Activated T-cell treated with anti-CD3 and anti-CD28 coated beads, Interleukin-2, amount 50 U/mL, for 72 hours (primary cell): ENCODE data around the gene GPR25. TPM values are rescaled to one million over a fixed set of nuclear protein-coding genes. Genes with fewer than 3 reads are reported as not detected.
A peak's percentile ranks its signal among the peaks of the same experiment; 100 is the strongest.

Experiments
- ATAC-seq, 2 donors: fragments of 150-1000 bp; cut with Tn5 transposase; replicated peaks in 1 of 2; 2 replicates each; pipeline ENCODE4 v1.10.0; 2021; ENCODE audit warnings: moderate library complexity in 2 of 2, mild to moderate bottlenecking in 1 of 2
- DNase-seq, 2 donors: peaks; one replicate each; pipeline ENCODE4 v3.0.0; 2021 to 2022; ENCODE audit warnings: mixed read lengths in 1 of 2
- H3K27ac Mint-ChIP-seq: one replicate; pipeline ENCODE4 v1.8.0; 2022; ENCODE audit warnings: mild to moderate bottlenecking, moderate library complexity, mixed read lengths
- H3K27me3 Mint-ChIP-seq: one replicate; pipeline ENCODE4 v1.8.0; 2022; ENCODE audit warnings: low read depth, mixed read lengths
- H3K36me3 Mint-ChIP-seq, 2 donors: one replicate each; pipeline ENCODE4 v1.8.0; 2022; ENCODE audit warnings: mixed read lengths in 2 of 2, mild to moderate bottlenecking in 1 of 2; ENCODE audit not compliant: insufficient read depth in 2 of 2
- H3K4me1 Mint-ChIP-seq: one replicate; pipeline ENCODE4 v1.8.0; 2022; ENCODE audit warnings: low read depth, mixed read lengths
- H3K4me3 Mint-ChIP-seq, 2 donors: one replicate each; pipeline ENCODE4 v1.8.0; 2022; ENCODE audit warnings: mild to moderate bottlenecking in 2 of 2, mixed read lengths in 2 of 2, moderate library complexity in 2 of 2
- H3K9me3 Mint-ChIP-seq, 2 donors: one replicate each; pipeline ENCODE4 v1.8.0; 2022; ENCODE audit warnings: mixed read lengths in 2 of 2
- total RNA-seq, 2 donors: library from RNA; stranded (reverse); gene quantifications; one replicate each; pipeline ENCODE4 v1.2.3, GENCODE V29; 2022

The GPR25 gene
- total RNA-seq, 2 donors from 2014 or later, result not detected

- peak; percentile 33 to 35 for ATAC-seq
- H3K27me3 Mint-ChIP-seq, result peaks cover 21% of the 10 kb centered on the region
- peak overlapping the region; percentile 19 for H3K27ac Mint-ChIP-seq
- no peaks in the 10 kb centered on the region for H3K9me3 Mint-ChIP-seq
- DNase-seq, result no peak
- H3K36me3 Mint-ChIP-seq, result no peaks in the 10 kb centered on the region
- H3K4me1 Mint-ChIP-seq, result peaks cover 27% of the 10 kb centered on the region
- peak overlapping the region in 1 of 2 donors; percentile 27 for H3K4me3 Mint-ChIP-seq
Observed at GRCh38 chr1:200861937-200862647, 10.7 kb upstream of the GPR25 start.

- Mint-ChIP-seq H3K27me3 (peaks cover 28% of the 10 kb centered on the region), H3K9me3 (no peaks in the 10 kb centered on the region), H3K4me3 (no peak overlapping the region), H3K36me3 (no peaks in the 10 kb centered on the region), H3K4me1 (peaks cover 34% of the 10 kb centered on the region), H3K27ac (no peak overlapping the region)
- DNase-seq (no peak), ATAC-seq (peak in 1 of 2 donors; percentile 21)
Observed at GRCh38 chr1:200862713-200863415, 9.9 kb upstream of the GPR25 start.

- Mint-ChIP-seq H3K9me3 (no peaks in the 10 kb centered on the region), H3K36me3 (no peaks in the 10 kb centered on the region), H3K4me3 (no peak overlapping the region), H3K4me1 (peaks cover 44% of the 10 kb centered on the region), H3K27ac (no peak overlapping the region), H3K27me3 (peaks cover 40% of the 10 kb centered on the region)
- DNase-seq (no peak), ATAC-seq (no peak)
Observed at GRCh38 chr1:200866116-200866515, 6.7 kb upstream of the GPR25 start.

GRCh38 chr1:200866521-200866920, 6.3 kb upstream of the GPR25 start:
- no peaks in the 10 kb centered on the region for H3K36me3 Mint-ChIP-seq
- DNase-seq (peak; percentile 62 to 67), ATAC-seq (peak; percentile 84 to 86)
- H3K27ac Mint-ChIP-seq, result no peak overlapping the region
- H3K4me1 Mint-ChIP-seq, result peaks cover 44% of the 10 kb centered on the region
- H3K4me3 Mint-ChIP-seq, result no peak overlapping the region
- H3K27me3 Mint-ChIP-seq, result peaks cover 44% of the 10 kb centered on the region
- no peaks in the 10 kb centered on the region for H3K9me3 Mint-ChIP-seq

GRCh38 chr1:200867018-200867811, 5.6 kb upstream of the GPR25 start:
- Mint-ChIP-seq H3K4me3 (peak overlapping the region in 1 of 2 donors; percentile 61), H3K4me1 (peaks cover 40% of the 10 kb centered on the region), H3K36me3 (no peaks in the 10 kb centered on the region), H3K27ac (no peak overlapping the region), H3K9me3 (no peaks in the 10 kb centered on the region), H3K27me3 (peaks cover 51% of the 10 kb centered on the region)
- no peak for DNase-seq
- ATAC-seq, result peak in 1 of 2 donors; percentile 17

DNA sequence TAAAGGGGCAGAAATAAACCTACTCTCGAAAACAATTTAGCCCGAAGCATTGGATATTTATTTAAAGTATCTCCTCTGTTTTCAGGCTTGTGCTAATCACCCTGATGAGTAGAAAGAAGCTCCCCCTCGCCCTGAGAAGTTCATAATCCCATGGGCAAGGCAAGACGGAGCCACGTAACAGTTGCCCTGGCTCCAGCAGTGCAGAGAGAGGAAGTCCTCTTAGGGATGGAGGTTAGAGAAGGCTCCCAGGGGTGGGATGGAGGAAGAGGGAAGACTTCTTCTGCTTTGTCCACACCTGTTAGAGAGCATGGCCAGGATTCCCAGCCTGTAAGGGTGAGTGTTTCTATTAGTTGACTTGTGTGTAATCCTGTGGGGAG, 3.4 kb upstream of the GPR25 start:
- Mint-ChIP-seq H3K27me3 (peaks cover 57% of the 10 kb centered on the region), H3K27ac (no peak overlapping the region), H3K4me3 (no peak overlapping the region), H3K9me3 (no peaks in the 10 kb centered on the region), H3K36me3 (no peaks in the 10 kb centered on the region), H3K4me1 (peaks cover 37% of the 10 kb centered on the region)
- no peak for ATAC-seq
- no peak for DNase-seq

GRCh38 chr1:200869753-200870391, 2.9 kb upstream of the GPR25 start:
- DNase-seq, result peak; percentile 57 to 58
- peaks cover 41% of the 10 kb centered on the region for H3K4me1 Mint-ChIP-seq
- peak; percentile 73 to 78 for ATAC-seq
- H3K27ac Mint-ChIP-seq, result no peak overlapping the region
- no peaks in the 10 kb centered on the region for H3K9me3 Mint-ChIP-seq
- peaks cover 60% of the 10 kb centered on the region for H3K27me3 Mint-ChIP-seq
- H3K4me3 Mint-ChIP-seq, result peak overlapping the region in 1 of 2 donors; percentile 8
- H3K36me3 Mint-ChIP-seq, result no peaks in the 10 kb centered on the region

GRCh38 chr1:200873116-200873670, 412 bp downstream of the GPR25 start:
- peaks cover 40% of the 10 kb centered on the region for H3K4me1 Mint-ChIP-seq
- no peak overlapping the region for H3K27ac Mint-ChIP-seq
- peaks cover 75% of the 10 kb centered on the region for H3K27me3 Mint-ChIP-seq
- ATAC-seq, result no peak
- no peak for DNase-seq
- H3K36me3 Mint-ChIP-seq, result no peaks in the 10 kb centered on the region
- H3K4me3 Mint-ChIP-seq, result no peak overlapping the region
- no peaks in the 10 kb centered on the region for H3K9me3 Mint-ChIP-seq

DNA sequence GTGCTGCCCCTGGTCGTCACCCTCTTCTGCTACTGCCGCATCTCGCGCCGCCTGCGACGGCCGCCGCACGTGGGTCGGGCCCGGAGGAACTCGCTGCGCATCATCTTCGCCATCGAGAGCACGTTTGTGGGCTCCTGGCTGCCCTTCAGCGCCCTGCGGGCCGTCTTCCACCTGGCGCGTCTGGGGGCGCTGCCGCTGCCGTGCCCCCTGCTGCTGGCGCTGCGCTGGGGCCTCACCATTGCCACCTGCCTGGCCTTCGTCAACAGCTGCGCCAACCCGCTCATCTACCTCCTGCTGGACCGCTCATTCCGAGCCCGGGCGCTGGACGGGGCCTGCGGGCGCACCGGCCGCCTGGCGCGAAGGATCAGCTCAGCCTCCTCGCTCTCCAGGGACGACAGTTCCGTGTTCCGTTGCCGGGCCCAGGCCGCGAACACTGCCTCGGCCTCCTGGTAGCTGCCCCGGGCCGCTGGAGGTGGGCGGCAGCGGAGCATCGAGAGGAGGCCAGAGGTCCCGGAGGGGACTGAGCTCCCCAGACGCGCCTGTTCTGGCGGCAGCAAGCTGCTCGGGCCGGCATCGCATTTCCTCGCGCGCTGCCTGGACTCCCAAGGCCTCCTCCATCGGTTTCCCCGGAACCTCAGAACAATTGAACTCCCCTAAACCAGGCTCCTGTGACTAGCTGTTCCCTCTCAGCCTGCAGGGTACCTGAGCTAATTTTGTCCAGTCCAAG, 1.1 kb downstream of the GPR25 start:
- peak overlapping the region; percentile 7 to 39 for H3K4me3 Mint-ChIP-seq
- peaks cover 75% of the 10 kb centered on the region for H3K27me3 Mint-ChIP-seq
- ATAC-seq, result no peak
- H3K4me1 Mint-ChIP-seq, result peaks cover 47% of the 10 kb centered on the region
- no peaks in the 10 kb centered on the region for H3K9me3 Mint-ChIP-seq
- DNase-seq, result no peak
- H3K36me3 Mint-ChIP-seq, result no peaks in the 10 kb centered on the region
- no peak overlapping the region for H3K27ac Mint-ChIP-seq

DNA sequence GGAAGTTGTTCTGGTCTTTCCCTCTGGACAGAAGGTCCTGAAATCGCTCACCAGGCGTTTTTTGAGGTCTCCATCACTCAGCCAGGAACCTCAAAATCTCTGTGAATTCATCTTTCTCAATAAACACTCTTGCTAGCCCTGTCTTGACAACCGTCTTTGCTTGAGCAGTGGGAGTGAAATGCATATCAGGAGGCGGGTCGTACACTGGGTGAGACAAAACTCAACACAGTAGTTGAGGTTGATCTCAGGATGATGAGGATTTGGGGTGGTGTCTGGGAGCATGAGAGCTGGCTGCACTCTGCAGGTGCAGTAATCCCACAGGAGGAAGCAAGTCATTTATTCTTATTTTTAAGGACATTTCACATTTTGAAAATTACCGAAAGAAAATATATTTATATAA, 1.9 kb downstream of the GPR25 start:
- peaks cover 69% of the 10 kb centered on the region for H3K27me3 Mint-ChIP-seq
- ATAC-seq, result no peak
- no peak overlapping the region for H3K27ac Mint-ChIP-seq
- no peaks in the 10 kb centered on the region for H3K9me3 Mint-ChIP-seq
- H3K36me3 Mint-ChIP-seq, result no peaks in the 10 kb centered on the region
- H3K4me3 Mint-ChIP-seq, result peak overlapping the region in 1 of 2 donors; percentile 16
- H3K4me1 Mint-ChIP-seq, result peaks cover 46% of the 10 kb centered on the region
- DNase-seq, result no peak

DNA sequence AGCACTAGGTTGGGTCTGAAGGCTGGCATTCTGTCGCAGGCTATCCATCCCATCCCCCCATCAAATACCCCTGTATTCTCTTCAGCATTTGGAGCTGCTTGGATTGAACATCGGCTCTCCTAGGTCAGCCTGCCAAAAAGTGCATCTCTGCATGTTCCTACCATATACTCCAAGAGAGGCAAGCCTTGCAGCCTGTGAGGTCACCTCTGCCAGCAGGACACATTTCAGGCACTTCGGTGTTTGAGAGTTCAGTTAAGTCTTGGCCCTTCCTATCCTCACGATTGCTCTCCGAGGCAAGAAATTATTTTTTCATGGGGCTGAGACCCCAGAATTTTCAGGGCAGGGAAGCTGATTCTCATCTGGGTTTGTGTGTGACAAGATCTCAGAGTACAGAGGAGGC, 2.6 kb downstream of the GPR25 start:
- H3K4me1 Mint-ChIP-seq, result peaks cover 48% of the 10 kb centered on the region
- H3K36me3 Mint-ChIP-seq, result no peaks in the 10 kb centered on the region
- H3K27me3 Mint-ChIP-seq, result peaks cover 71% of the 10 kb centered on the region
- H3K4me3 Mint-ChIP-seq, result no peak overlapping the region
- H3K9me3 Mint-ChIP-seq, result no peaks in the 10 kb centered on the region
- no peak overlapping the region for H3K27ac Mint-ChIP-seq
- DNase-seq (no peak), ATAC-seq (no peak)

- Mint-ChIP-seq H3K36me3 (no peaks in the 10 kb centered on the region), H3K4me3 (no peak overlapping the region), H3K4me1 (peaks cover 57% of the 10 kb centered on the region), H3K27me3 (peaks cover 68% of the 10 kb centered on the region), H3K27ac (peak overlapping the region; percentile 16), H3K9me3 (no peaks in the 10 kb centered on the region)
- no peak for ATAC-seq
- DNase-seq, result no peak
Observed at GRCh38 chr1:200877010-200877409, 4.2 kb downstream of the GPR25 start.
